ENCODE measurements around the gene CEACAM5.
A peak's percentile ranks its signal among the peaks of the same experiment; 100 is the strongest.

CEACAM5 gene

GRCh38 chr19:41703602-41704293 is 4.7 kb upstream of the CEACAM5 start:
- no peak overlapping the region for H3K18ac ChIP-seq (ENCODE audit: low read length)
- no peak overlapping the region for H2BK12ac ChIP-seq (ENCODE audit: low read length)
- no peak overlapping the region for H3K9ac ChIP-seq (ENCODE audit: low read depth, low read length, poor library complexity)
- no peak overlapping the region for H2AFZ ChIP-seq (ENCODE audit: low read length)
- H4K8ac ChIP-seq (ENCODE audit: low read depth, low read length) = no peak overlapping the region
- no peak overlapping the region for H3K4me2 ChIP-seq (ENCODE audit: insufficient read depth, low read length, poor library complexity, severe bottlenecking)
- H3K4me1 ChIP-seq (ENCODE audit: control insufficient read depth in 2 of 2, insufficient read depth in 1 of 2, low read depth in 1 of 2, low read length in 2 of 2) = no peaks in the 10 kb centered on the region
- no peak overlapping the region for H2BK15ac ChIP-seq (ENCODE audit: low read length)
- no peak overlapping the region for H4K91ac ChIP-seq (ENCODE audit: low read depth, low read length, poor library complexity)
- no peaks in the 10 kb centered on the region for H3K79me1 ChIP-seq (ENCODE audit: low read depth, low read length)
- peaks cover 0 to 30% (median 0%) of the 10 kb centered on the region in 3 experiments for H3K27me3 ChIP-seq (ENCODE audit: control insufficient read depth in 3 of 3, insufficient read depth in 3 of 3, low read depth in 1 of 3, low read length in 3 of 3)
- H2BK5ac ChIP-seq (ENCODE audit: low read length) = no peak overlapping the region
- no peak for DNase-seq (ENCODE audit: low spot score)
- H2AK5ac ChIP-seq (ENCODE audit: low read depth, low read length) = no peak overlapping the region
- no CpG with 5 or more reads among the region's 8 CpGs for WGBS, 2 donors (ENCODE audit: extremely low coverage in 2 of 2, insufficient read length in 2 of 2, insufficient replicate concordance in 1 of 2)
- H3K4ac ChIP-seq (ENCODE audit: low read length) = no peak overlapping the region
- H2BK120ac ChIP-seq (ENCODE audit: low read depth, low read length) = no peak overlapping the region
- no peak overlapping the region for H3K14ac ChIP-seq (ENCODE audit: low read length)
- no peaks in the 10 kb centered on the region for H3K36me3 ChIP-seq (replicated peaks in 1 of 2; ENCODE audit: control insufficient read depth in 2 of 2, insufficient read depth in 2 of 2, low read length in 2 of 2)
- no peak overlapping the region for H3K23ac ChIP-seq (ENCODE audit: low read depth, low read length, poor library complexity)
- H3K9me3 ChIP-seq (replicated peaks in 1 of 2; ENCODE audit: control insufficient read depth in 2 of 2, insufficient read depth in 1 of 2, low read depth in 1 of 2, low read length in 2 of 2) = peaks cover 0 to 25% of the 10 kb centered on the region in 2 donors
- no peak overlapping the region for H3K27ac ChIP-seq (replicated peaks; ENCODE audit: low read length)
- H3K4me3 ChIP-seq (ENCODE audit: low read length in 2 of 2) = no peak overlapping the region

- H3K4me1 ChIP-seq (ENCODE audit: control insufficient read depth in 2 of 2, insufficient read depth in 1 of 2, low read depth in 1 of 2, low read length in 2 of 2) = no peaks in the 10 kb centered on the region
- no peak overlapping the region for H3K23ac ChIP-seq (ENCODE audit: low read depth, low read length, poor library complexity)
- H2BK120ac ChIP-seq (ENCODE audit: low read depth, low read length) = no peak overlapping the region
- H4K91ac ChIP-seq (ENCODE audit: low read depth, low read length, poor library complexity) = no peak overlapping the region
- no peaks in the 10 kb centered on the region for H3K36me3 ChIP-seq (replicated peaks in 1 of 2; ENCODE audit: control insufficient read depth in 2 of 2, insufficient read depth in 2 of 2, low read length in 2 of 2)
- H3K27me3 ChIP-seq (ENCODE audit: control insufficient read depth in 3 of 3, insufficient read depth in 3 of 3, low read depth in 1 of 3, low read length in 3 of 3) = peaks cover 0 to 38% (median 0%) of the 10 kb centered on the region in 3 experiments
- H2BK15ac ChIP-seq (ENCODE audit: low read length) = no peak overlapping the region
- no peak overlapping the region for H4K8ac ChIP-seq (ENCODE audit: low read depth, low read length)
- H2AFZ ChIP-seq (ENCODE audit: low read length) = no peak overlapping the region
- H3K18ac ChIP-seq (ENCODE audit: low read length) = no peak overlapping the region
- peaks cover 0 to 20% of the 10 kb centered on the region in 2 donors for H3K9me3 ChIP-seq (replicated peaks in 1 of 2; ENCODE audit: control insufficient read depth in 2 of 2, insufficient read depth in 1 of 2, low read depth in 1 of 2, low read length in 2 of 2)
- H3K27ac ChIP-seq (replicated peaks; ENCODE audit: low read length) = no peak overlapping the region
- H3K14ac ChIP-seq (ENCODE audit: low read length) = no peak overlapping the region
- WGBS, 2 donors (ENCODE audit: extremely low coverage in 2 of 2, insufficient read length in 2 of 2, insufficient replicate concordance in 1 of 2) = no CpG with 5 or more reads among the region's 10 CpGs
- no peaks in the 10 kb centered on the region for H3K79me1 ChIP-seq (ENCODE audit: low read depth, low read length)
- H2BK12ac ChIP-seq (ENCODE audit: low read length) = no peak overlapping the region
- H2BK5ac ChIP-seq (ENCODE audit: low read length) = no peak overlapping the region
- peak overlapping the region in 1 of 2 donors; percentile 45 for H3K4me3 ChIP-seq (ENCODE audit: low read length in 2 of 2)
- H3K4ac ChIP-seq (ENCODE audit: low read length) = no peak overlapping the region
- no peak overlapping the region for H2AK5ac ChIP-seq (ENCODE audit: low read depth, low read length)
- peak; percentile 4 for DNase-seq (ENCODE audit: low spot score)
- no peak overlapping the region for H3K4me2 ChIP-seq (ENCODE audit: insufficient read depth, low read length, poor library complexity, severe bottlenecking)
- no peak overlapping the region for H3K9ac ChIP-seq (ENCODE audit: low read depth, low read length, poor library complexity)
These were observed 2.8 kb upstream of the CEACAM5 start for GRCh38 chr19:41705393-41706174.

- Histone ChIP-seq H2BK120ac (ENCODE audit: low read depth, low read length) (no peak overlapping the region), H4K8ac (ENCODE audit: low read depth, low read length) (no peak overlapping the region), H3K36me3 (replicated peaks in 1 of 2; ENCODE audit: control insufficient read depth in 2 of 2, insufficient read depth in 2 of 2, low read length in 2 of 2) (no peaks in the 10 kb centered on the region), H3K4me3 (ENCODE audit: low read length in 2 of 2) (peak overlapping the region in 1 of 2 donors; percentile 38), H4K91ac (ENCODE audit: low read depth, low read length, poor library complexity) (no peak overlapping the region), H3K9ac (ENCODE audit: low read depth, low read length, poor library complexity) (no peak overlapping the region), H3K4me2 (ENCODE audit: insufficient read depth, low read length, poor library complexity, severe bottlenecking) (no peak overlapping the region), H3K23ac (ENCODE audit: low read depth, low read length, poor library complexity) (no peak overlapping the region), H3K4me1 (ENCODE audit: control insufficient read depth in 2 of 2, insufficient read depth in 1 of 2, low read depth in 1 of 2, low read length in 2 of 2) (no peaks in the 10 kb centered on the region), H2BK15ac (ENCODE audit: low read length) (no peak overlapping the region), H3K14ac (ENCODE audit: low read length) (no peak overlapping the region), H3K4ac (ENCODE audit: low read length) (no peak overlapping the region), H2BK12ac (ENCODE audit: low read length) (no peak overlapping the region), H3K79me1 (ENCODE audit: low read depth, low read length) (no peaks in the 10 kb centered on the region), H3K18ac (ENCODE audit: low read length) (no peak overlapping the region), H3K27me3 (ENCODE audit: control insufficient read depth in 3 of 3, insufficient read depth in 3 of 3, low read depth in 1 of 3, low read length in 3 of 3) (peaks cover 0 to 48% (median 0%) of the 10 kb centered on the region in 3 experiments), H3K27ac (replicated peaks; ENCODE audit: low read length) (no peak overlapping the region), H3K9me3 (replicated peaks in 1 of 2; ENCODE audit: control insufficient read depth in 2 of 2, insufficient read depth in 1 of 2, low read depth in 1 of 2, low read length in 2 of 2) (peaks cover 0 to 19% of the 10 kb centered on the region in 2 donors), H2AFZ (ENCODE audit: low read length) (peak overlapping the region; percentile 59), H2AK5ac (ENCODE audit: low read depth, low read length) (no peak overlapping the region), H2BK5ac (ENCODE audit: low read length) (no peak overlapping the region)
- WGBS, 2 donors (ENCODE audit: extremely low coverage in 2 of 2, insufficient read length in 2 of 2, insufficient replicate concordance in 1 of 2) = no CpG with 5 or more reads among the region's 26 CpGs
- peak; percentile 2 for DNase-seq (ENCODE audit: low spot score)
These were observed 1.5 kb upstream of the CEACAM5 start for GRCh38 chr19:41706741-41707501.

GRCh38 chr19:41707502-41707812 is 969 bp upstream of the CEACAM5 start:
- Histone ChIP-seq H3K9ac (ENCODE audit: low read depth, low read length, poor library complexity) (no peak overlapping the region), H3K79me1 (ENCODE audit: low read depth, low read length) (no peaks in the 10 kb centered on the region), H3K18ac (ENCODE audit: low read length) (no peak overlapping the region), H3K4me1 (ENCODE audit: control insufficient read depth in 2 of 2, insufficient read depth in 1 of 2, low read depth in 1 of 2, low read length in 2 of 2) (no peaks in the 10 kb centered on the region), H2BK120ac (ENCODE audit: low read depth, low read length) (no peak overlapping the region), H2BK12ac (ENCODE audit: low read length) (no peak overlapping the region), H2BK15ac (ENCODE audit: low read length) (no peak overlapping the region), H3K14ac (ENCODE audit: low read length) (no peak overlapping the region), H2AK5ac (ENCODE audit: low read depth, low read length) (no peak overlapping the region), H3K23ac (ENCODE audit: low read depth, low read length, poor library complexity) (no peak overlapping the region), H3K4ac (ENCODE audit: low read length) (no peak overlapping the region), H3K4me3 (ENCODE audit: low read length in 2 of 2) (peak overlapping the region in 1 of 2 donors; percentile 3), H4K8ac (ENCODE audit: low read depth, low read length) (no peak overlapping the region), H3K36me3 (replicated peaks in 1 of 2; ENCODE audit: control insufficient read depth in 2 of 2, insufficient read depth in 2 of 2, low read length in 2 of 2) (no peaks in the 10 kb centered on the region), H3K27ac (replicated peaks; ENCODE audit: low read length) (no peak overlapping the region), H3K27me3 (ENCODE audit: control insufficient read depth in 3 of 3, insufficient read depth in 3 of 3, low read depth in 1 of 3, low read length in 3 of 3) (peaks cover 0 to 54% (median 0%) of the 10 kb centered on the region in 3 experiments), H3K9me3 (replicated peaks in 1 of 2; ENCODE audit: control insufficient read depth in 2 of 2, insufficient read depth in 1 of 2, low read depth in 1 of 2, low read length in 2 of 2) (peaks cover 0 to 16% of the 10 kb centered on the region in 2 donors), H4K91ac (ENCODE audit: low read depth, low read length, poor library complexity) (no peak overlapping the region), H3K4me2 (ENCODE audit: insufficient read depth, low read length, poor library complexity, severe bottlenecking) (no peak overlapping the region), H2AFZ (ENCODE audit: low read length) (no peak overlapping the region), H2BK5ac (ENCODE audit: low read length) (no peak overlapping the region)
- no peak for DNase-seq (ENCODE audit: low spot score)
- no CpG with 5 or more reads among the region's 5 CpGs for WGBS, 2 donors (ENCODE audit: extremely low coverage in 2 of 2, insufficient read length in 2 of 2, insufficient replicate concordance in 1 of 2)

Data from neuronal stem cell (in vitro differentiated cells).